Measurements from ENCODE around the gene CHRM1.

DNA sequence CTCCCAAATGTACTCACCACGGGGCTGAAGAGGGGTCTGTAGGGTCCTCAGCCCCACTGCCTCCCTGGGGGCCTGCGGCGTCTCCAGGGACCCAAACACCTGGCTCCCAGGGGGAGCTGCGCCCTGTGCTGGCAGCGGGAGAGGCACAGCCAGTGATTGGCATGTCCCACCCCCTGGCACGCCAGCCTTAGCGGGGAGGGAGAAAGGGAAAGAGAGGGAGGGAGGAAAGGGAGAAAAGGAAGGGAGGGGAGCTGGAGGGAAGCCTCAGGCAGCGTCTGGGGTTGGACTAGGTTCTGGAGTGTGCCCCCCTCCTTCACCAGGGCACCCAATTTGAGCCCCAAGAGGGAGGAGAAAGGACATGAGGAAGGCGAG lies at the start of gene CHRM1:
- TF ChIP-seq, protein P1, sequence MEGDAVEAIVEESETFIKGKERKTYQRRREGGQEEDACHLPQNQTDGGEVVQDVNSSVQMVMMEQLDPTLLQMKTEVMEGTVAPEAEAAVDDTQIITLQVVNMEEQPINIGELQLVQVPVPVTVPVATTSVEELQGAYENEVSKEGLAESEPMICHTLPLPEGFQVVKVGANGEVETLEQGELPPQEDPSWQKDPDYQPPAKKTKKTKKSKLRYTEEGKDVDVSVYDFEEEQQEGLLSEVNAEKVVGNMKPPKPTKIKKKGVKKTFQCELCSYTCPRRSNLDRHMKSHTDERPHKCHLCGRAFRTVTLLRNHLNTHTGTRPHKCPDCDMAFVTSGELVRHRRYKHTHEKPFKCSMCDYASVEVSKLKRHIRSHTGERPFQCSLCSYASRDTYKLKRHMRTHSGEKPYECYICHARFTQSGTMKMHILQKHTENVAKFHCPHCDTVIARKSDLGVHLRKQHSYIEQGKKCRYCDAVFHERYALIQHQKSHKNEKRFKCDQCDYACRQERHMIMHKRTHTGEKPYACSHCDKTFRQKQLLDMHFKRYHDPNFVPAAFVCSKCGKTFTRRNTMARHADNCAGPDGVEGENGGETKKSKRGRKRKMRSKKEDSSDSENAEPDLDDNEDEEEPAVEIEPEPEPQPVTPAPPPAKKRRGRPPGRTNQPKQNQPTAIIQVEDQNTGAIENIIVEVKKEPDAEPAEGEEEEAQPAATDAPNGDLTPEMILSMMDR (IDR thresholded peaks at IDR 0.05), result no peak
- TF ChIP-seq POLR2A (IDR thresholded peaks at IDR 0.05), result no peak

Data from thyroid gland (tissue), 4 donors.